Hepatocyte (in vitro differentiated cells): ENCODE data around the gene NUP43.

ENCODE experiments used
- CTCF ChIP-seq: fragments of 200-600 bp; sonication (generic); IDR thresholded peaks from 2 replicates; pipeline ENCODE4 v1.5.1; 2016; ENCODE audit warnings: antibody characterized with exemption, mild to moderate bottlenecking; ENCODE audit not compliant: poor library complexity
- EZH2 ChIP-seq: fragments of 200-600 bp; sonication (generic); IDR thresholded peaks from 2 replicates; pipeline ENCODE4 v1.6.1; 2016; ENCODE audit warnings: antibody characterized with exemption, mild to moderate bottlenecking, borderline replicate concordance
- EZH2phosphoT487 ChIP-seq: fragments of 200-600 bp; sonication (generic); IDR thresholded peaks from one replicate; pipeline ENCODE4 v1.6.1; 2018; ENCODE audit warnings: antibody characterized with exemption, mild to moderate bottlenecking, low read depth, moderate library complexity; ENCODE audit not compliant: unreplicated experiment, severe bottlenecking

DNA sequence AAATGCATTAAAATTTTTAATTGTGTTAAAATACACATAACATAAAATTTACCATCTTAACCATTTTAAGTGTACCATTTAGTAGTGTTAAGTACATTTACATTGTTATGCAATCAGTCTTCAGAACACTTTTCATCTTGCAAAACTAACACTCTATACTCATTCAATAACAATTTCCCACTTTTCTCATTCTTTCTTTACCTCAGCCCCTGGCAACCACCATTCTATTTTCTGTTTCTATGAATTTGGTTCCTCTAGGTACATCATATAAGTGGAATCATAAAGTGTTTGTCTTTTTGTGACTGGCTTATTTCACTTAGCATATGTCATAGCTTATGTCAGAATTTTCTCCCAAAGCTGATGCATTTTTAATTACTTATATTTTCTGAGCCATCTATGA lies 35.4 kb upstream of the NUP43 start:
- TF ChIP-seq CTCF (no peak), EZH2phosphoT487 (no peak), EZH2 (no peak)
